Measurements from ENCODE around the gene RNF215. TPM values are rescaled to one million over a fixed set of nuclear protein-coding genes. Genes with fewer than 3 reads are reported as not detected.

Gene RNF215
- total and polyA plus RNA-seq, 10 of the 15 experiments (the other 5 are each of a cell fraction or from before 2014, with no cell fraction given): 0.31 to 7.6 (median 3.0) TPM; not detected in 1

- ATAC-seq: no peak
Observed at GRCh38 chr22:30399718-30400117, 12.5 kb upstream of the RNF215 start.

DNA sequence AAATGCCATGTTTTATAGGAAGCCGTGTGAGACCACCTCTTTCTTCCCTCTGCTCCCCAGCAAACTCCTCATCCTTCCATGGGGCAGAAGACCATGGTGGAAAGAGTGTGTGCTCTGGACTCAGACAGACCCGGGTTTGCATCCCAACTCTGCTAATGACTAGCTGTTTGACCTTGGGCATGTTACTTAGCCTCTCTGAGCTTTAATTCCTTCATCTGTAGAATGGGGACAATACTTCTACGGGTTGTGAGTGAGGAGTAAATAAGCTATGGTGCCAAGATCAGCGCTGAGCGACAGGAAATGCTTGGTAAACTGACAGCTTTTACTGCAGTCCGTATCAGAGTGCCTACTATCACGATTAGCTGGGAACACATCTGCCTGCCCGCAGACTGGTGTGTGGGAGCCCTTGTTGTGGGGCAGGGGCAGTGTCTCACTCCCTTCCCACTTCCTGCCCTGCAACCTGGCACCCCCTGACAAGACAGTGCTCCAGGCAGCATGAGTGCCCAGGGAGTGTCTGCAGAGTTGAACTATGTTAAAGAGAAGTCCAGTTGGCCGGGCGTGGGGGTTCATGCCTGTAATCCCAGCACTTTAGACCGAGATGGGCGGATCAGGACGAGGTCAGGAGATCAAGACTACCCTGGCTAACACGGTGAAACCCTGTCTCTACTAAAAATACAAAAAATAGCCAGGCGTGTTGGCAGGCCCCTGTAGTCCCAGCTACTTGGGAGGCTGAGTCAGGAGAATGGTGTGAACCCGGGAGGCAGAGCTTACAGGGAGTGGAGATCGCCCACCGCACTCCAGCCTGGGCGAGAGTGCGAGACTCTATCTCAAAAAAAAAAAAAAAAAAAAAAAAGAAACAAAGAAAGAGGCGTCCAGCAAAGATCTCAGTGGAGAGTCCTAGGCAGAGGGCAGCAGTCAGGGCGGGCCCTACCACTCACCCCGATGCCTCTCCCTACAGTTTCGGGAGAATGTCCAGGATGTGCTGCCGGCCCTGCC is 11.8 kb upstream of the RNF215 start:
- SMC1A ChIA-PET (ENCODE audit: uncharacterized antibody, unreplicated experiment): no interaction called here

More at GRCh38 chr22:30399718-30400117, 12.5 kb upstream of the RNF215 start:
- ChIA-PET RAD21 (ENCODE audit: unreplicated experiment) (no interaction called here), SMC1A (ENCODE audit: uncharacterized antibody, unreplicated experiment) (no interaction called here), POLR2A (no interaction called here), CTCF (interaction anchor here (1.7 kb wide), 1 partner anchor 9 kb away, joined by 4 read pairs; no protein-coding TSS in a partner anchor)
- H3K27ac ChIP-seq (ENCODE audit: control insufficient read depth, insufficient read depth): no peak overlapping the region
- in situ Hi-C loops (cut with MboI): no loop called here
- no peaks in the 10 kb centered on the region for H3K9me3 ChIP-seq (replicated peaks; ENCODE audit: control insufficient read depth, insufficient read depth, low read length)
- no peaks in the 10 kb centered on the region; a peak in 1 of 4 replicates for H3K36me3 ChIP-seq (ENCODE audit: control insufficient read depth in 2 of 2, insufficient read depth in 2 of 2, low read length in 1 of 2)
- no peak for FAIRE-seq
- H3K9ac ChIP-seq (ENCODE audit: control insufficient read depth, insufficient read depth, low read length): no peak overlapping the region
- no peaks in the 10 kb centered on the region for H3K79me2 ChIP-seq (ENCODE audit: control insufficient read depth, insufficient read depth, low read length)
- no peak for TF ChIP-seq NRF1 (conservative IDR thresholded peaks at IDR 0.05; ENCODE audit: low read depth, low read length)
- no peak for DNase-seq (ENCODE audit: low read depth, low spot score)
- H2AFZ ChIP-seq (ENCODE audit: control insufficient read depth, low read depth, low read length): no peak overlapping the region
- no peak overlapping the region for H3K4me3 ChIP-seq
- WGBS (ENCODE audit: insufficient coverage, insufficient replicate concordance, low lambda C conversion rate, missing lambda C conversion rate): 42% methylated on average over 5 of the region's 5 CpGs
- no TSS peak for BruUV-seq (replicated peaks)
- H3K4me1 ChIP-seq (ENCODE audit: control insufficient read depth, insufficient read depth, low read length): peaks cover 5% of the 10 kb centered on the region; the same call in 1 of the 2 replicates
- no peaks in the 10 kb centered on the region for H4K20me1 ChIP-seq (ENCODE audit: control insufficient read depth, insufficient read depth)
- intact Hi-C loops (cut with micrococcal nuclease; ENCODE audit: unreplicated experiment): no loop called here
- H3K27me3 ChIP-seq (replicated peaks in 1 of 2; ENCODE audit: control insufficient read depth in 2 of 2, insufficient read depth in 2 of 2, low read length in 1 of 2): peaks cover 4 to 9% of the 10 kb centered on the region in 2 experiments
- no peak overlapping the region for H3K4me2 ChIP-seq (ENCODE audit: control insufficient read depth, insufficient read depth)

More for the DNA sequence above, 11.8 kb upstream of the RNF215 start:
- Histone ChIP-seq H3K27me3 (replicated peaks in 1 of 2; ENCODE audit: control insufficient read depth in 2 of 2, insufficient read depth in 2 of 2, low read length in 1 of 2) (peaks cover 4 to 9% of the 10 kb centered on the region in 2 experiments), H3K4me3 (no peak overlapping the region), H3K79me2 (ENCODE audit: control insufficient read depth, insufficient read depth, low read length) (no peaks in the 10 kb centered on the region), H3K4me2 (ENCODE audit: control insufficient read depth, insufficient read depth) (no peak overlapping the region), H2AFZ (ENCODE audit: control insufficient read depth, low read depth, low read length) (no peak overlapping the region), H4K20me1 (ENCODE audit: control insufficient read depth, insufficient read depth) (no peaks in the 10 kb centered on the region), H3K9me3 (replicated peaks; ENCODE audit: control insufficient read depth, insufficient read depth, low read length) (no peaks in the 10 kb centered on the region), H3K36me3 (ENCODE audit: control insufficient read depth in 2 of 2, insufficient read depth in 2 of 2, low read length in 1 of 2) (no peaks in the 10 kb centered on the region), H3K4me1 (ENCODE audit: control insufficient read depth, insufficient read depth, low read length) (peaks cover 5% of the 10 kb centered on the region; the same call in 1 of the 2 replicates), H3K9ac (ENCODE audit: control insufficient read depth, insufficient read depth, low read length) (no peak overlapping the region), H3K27ac (ENCODE audit: control insufficient read depth, insufficient read depth) (no peak overlapping the region)
- intact Hi-C loops (cut with micrococcal nuclease; ENCODE audit: unreplicated experiment) (no loop called here), in situ Hi-C loops (cut with MboI) (no loop called here)
- POLR2A ChIA-PET: interaction anchor here (0.5 to 1.2 kb wide), 4 partner anchors 17 to 236 kb away, joined by 3 to 6 read pairs (median 4); no protein-coding TSS in a partner anchor
- TF ChIP-seq STAT3 (IDR thresholded peaks at IDR 0.05; ENCODE audit: low read depth, low read length) (no peak), NBN (IDR thresholded peaks at IDR 0.05) (no peak), SREBF1 (IDR thresholded peaks at IDR 0.05; ENCODE audit: low read length) (no peak), MEF2B (IDR thresholded peaks at IDR 0.05; ENCODE audit: partially characterized antibody, poor library complexity, severe bottlenecking) (no peak)
- RAD21 ChIA-PET (ENCODE audit: unreplicated experiment): no interaction called here
- FAIRE-seq (no peak), DNase-seq (ENCODE audit: low read depth, low spot score) (no peak), ATAC-seq (no peak)
- 66% methylated on average over 24 of the region's 25 CpGs for WGBS (ENCODE audit: insufficient coverage, insufficient replicate concordance, low lambda C conversion rate, missing lambda C conversion rate)
- CTCF ChIA-PET: interaction anchor here (0.7 to 2.9 kb wide), 2 partner anchors 25 to 111 kb away, joined by 3 to 12 read pairs; partner anchors contain the start of gene CASTOR1
- BruUV-seq (replicated peaks): no TSS peak

All from GM12878 (cell line).